Fibroblast of lung (primary cell): ENCODE results near the gene SH3YL1. TPM values are rescaled to one million over a fixed set of nuclear protein-coding genes. Genes with fewer than 3 reads are reported as not detected.

Source experiments
- DNase-seq, 2 donors: peaks; one replicate each; pipeline versions ENCODE4 v3.0.0 to v3.0.0-alpha.2; 2010; ENCODE audit warnings: low read depth in 2 of 2
- H2AFZ ChIP-seq: 2 replicates; pipeline ENCODE4 v1.5.1; 2012; ENCODE audit warnings: low read length, control low read depth, inconsistent platforms
- H3K27ac ChIP-seq: 2 replicates; pipeline ENCODE4 v1.5.1; 2011; ENCODE audit warnings: low read length, control low read depth; ENCODE audit not compliant: insufficient read depth
- H3K27me3 ChIP-seq: 2 replicates; pipeline ENCODE4 v1.5.1; 2011; ENCODE audit warnings: mild to moderate bottlenecking, low read length; ENCODE audit not compliant: control insufficient read depth, insufficient read depth
- H3K36me3 ChIP-seq: 2 replicates; pipeline ENCODE4 v1.5.1; 2011; ENCODE audit warnings: low read length; ENCODE audit not compliant: control insufficient read depth, insufficient read depth
- H3K4me1 ChIP-seq: 2 replicates; pipeline ENCODE4 v1.5.1; 2011; ENCODE audit warnings: low read length; ENCODE audit not compliant: control insufficient read depth, insufficient read depth; ENCODE audit errors: extremely low read depth
- H3K4me2 ChIP-seq: 2 replicates; pipeline ENCODE4 v1.5.1; 2011; ENCODE audit warnings: low read length, control low read depth; ENCODE audit not compliant: insufficient read depth; ENCODE audit errors: extremely low read depth
- H3K4me3 ChIP-seq, 4 experiments: fragments of 200-600 bp in 1 of 4; sonication (generic) in 1 of 4; replicated peaks in 1 of 4; 2 replicates each; pipeline ENCODE4 v1.5.1; 2011 to 2016; ENCODE audit warnings: low read length in 4 of 4, low read depth in 3 of 4, mild to moderate bottlenecking in 3 of 4, control low read depth in 2 of 4, inconsistent platforms in 1 of 4, mixed read lengths in 1 of 4; ENCODE audit not compliant: insufficient read depth in 1 of 4; ENCODE audit errors: control extremely low read depth in 1 of 4
- H3K79me2 ChIP-seq: 2 replicates; pipeline ENCODE4 v1.5.1; 2012; ENCODE audit warnings: mild to moderate bottlenecking, low read length, inconsistent platforms; ENCODE audit not compliant: control insufficient read depth, insufficient read depth
- H3K9ac ChIP-seq: 2 replicates; pipeline ENCODE4 v1.5.1; 2011; ENCODE audit warnings: mild to moderate bottlenecking, low read length, control low read depth; ENCODE audit not compliant: insufficient read depth
- H3K9me3 ChIP-seq: 2 replicates; pipeline ENCODE4 v1.5.1; 2012; ENCODE audit warnings: low read depth, low read length; ENCODE audit not compliant: control insufficient read depth, insufficient read depth
- H4K20me1 ChIP-seq: 2 replicates; pipeline ENCODE4 v1.5.1; 2011; ENCODE audit warnings: low read length; ENCODE audit not compliant: control insufficient read depth, insufficient read depth; ENCODE audit errors: extremely low read depth
- CTCF ChIP-seq, 2 donors: IDR thresholded peaks in 1 of 2; conservative IDR thresholded peaks in 1 of 2; 1 replicate in 1 of 2; 2 replicates in 1 of 2; pipeline ENCODE4 v1.5.1; 2011 to 2012; ENCODE audit warnings: low read length in 2 of 2, control low read depth in 1 of 2, inconsistent platforms in 1 of 2, low read depth in 1 of 2, mild to moderate bottlenecking in 1 of 2
- EZH2 ChIP-seq: IDR thresholded peaks from 2 replicates; pipeline ENCODE4 v1.5.1; 2012; ENCODE audit warnings: low read length, control low read depth, mild to moderate bottlenecking; ENCODE audit errors: missing control alignments
- polyA plus RNA-seq, 2 donors: library from polyadenylated mRNA; depleted of rRNA in 1 of 2; stranded (reverse) in 1 of 2; unstranded in 1 of 2; fragments of >200 nt; gene quantifications; 2 replicates each; pipeline ENCODE4 v1.2.1, GENCODE V29; 2011 to 2012; ENCODE audit warnings: missing spikeins in 1 of 2
- total RNA-seq: library from RNA; depleted of rRNA; stranded (reverse); fragments of >200 nt; gene quantifications from 2 replicates; pipeline ENCODE4 v1.2.1, GENCODE V29; 2014

Gene SH3YL1
- total and polyA plus RNA-seq, 2 donors (not counting 1 experiment from before 2014, with no cell fraction given) = 36.5 to 37.9 TPM

GRCh38 chr2:231521-232185 is 32.2 kb downstream of the SH3YL1 start:
- Histone ChIP-seq H3K79me2 (no peaks in the 10 kb centered on the region), H3K9me3 (no peaks in the 10 kb centered on the region), H3K27ac (no peak overlapping the region), H3K9ac (no peak overlapping the region), H3K27me3 (no peaks in the 10 kb centered on the region), H2AFZ (no peak overlapping the region), H3K4me2 (no peak overlapping the region), H3K36me3 (peaks cover 2% of the 10 kb centered on the region), H4K20me1 (no peaks in the 10 kb centered on the region), H3K4me3 (no peak overlapping the region), H3K4me1 (no peaks in the 10 kb centered on the region)
- no peak for TF ChIP-seq CTCF (conservative IDR thresholded peaks at IDR 0.05 in 1 of 2, IDR thresholded peaks at IDR 0.05 in 1 of 2; ENCODE audit: low read depth in 1 of 2, low read length in 2 of 2)
- TF ChIP-seq EZH2 = no peak
- DNase-seq = no peak

DNA sequence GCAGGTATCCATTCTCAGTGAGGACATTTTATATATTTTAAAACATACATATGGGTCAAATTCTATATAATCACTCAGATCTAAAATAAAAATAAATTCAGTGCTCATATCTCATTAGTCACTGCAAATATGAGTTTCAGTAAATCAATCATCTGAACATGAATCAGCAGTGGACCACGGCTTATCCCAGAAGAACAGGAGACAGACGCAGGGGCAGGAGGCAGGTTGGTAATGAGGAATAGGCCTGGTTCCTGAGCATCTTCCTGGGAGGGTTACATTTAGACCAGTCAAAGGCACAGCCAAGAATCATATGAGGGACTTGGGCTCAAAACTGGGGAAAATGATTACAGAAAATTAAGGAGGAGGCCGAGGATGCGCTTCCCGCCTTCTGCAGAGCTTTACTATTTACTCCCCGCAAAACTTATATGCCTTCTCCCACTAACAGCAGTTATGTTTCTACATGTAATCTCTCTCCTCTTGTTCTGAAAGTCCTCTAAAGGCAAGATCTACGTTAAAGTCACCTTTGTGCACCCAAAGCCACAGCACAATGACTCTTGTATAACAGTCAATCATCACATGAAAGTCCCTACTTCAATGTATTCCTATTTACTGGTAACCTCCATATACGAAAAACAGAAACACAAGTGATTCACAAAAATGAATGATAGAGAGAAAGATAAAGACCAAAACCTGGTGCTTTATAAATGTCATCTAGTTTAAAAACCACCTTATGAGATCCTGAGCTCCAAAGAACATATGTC is 35.1 kb downstream of the SH3YL1 start:
- no peaks in the 10 kb centered on the region for H3K27me3 ChIP-seq
- no peak overlapping the region for H3K9ac ChIP-seq
- no peak overlapping the region for H3K27ac ChIP-seq
- no peaks in the 10 kb centered on the region for H3K9me3 ChIP-seq
- H3K4me3 ChIP-seq = no peak overlapping the region
- H3K36me3 ChIP-seq = peaks cover 2% of the 10 kb centered on the region
- no peak overlapping the region for H2AFZ ChIP-seq
- no peak overlapping the region for H3K4me2 ChIP-seq
- H3K79me2 ChIP-seq = no peaks in the 10 kb centered on the region
- H4K20me1 ChIP-seq = no peaks in the 10 kb centered on the region
- TF ChIP-seq CTCF (conservative IDR thresholded peaks at IDR 0.05 in 1 of 2, IDR thresholded peaks at IDR 0.05 in 1 of 2; ENCODE audit: low read depth in 1 of 2, low read length in 2 of 2) (no peak), EZH2 (no peak)
- no peak for DNase-seq
- no peaks in the 10 kb centered on the region for H3K4me1 ChIP-seq

- H3K4me1 ChIP-seq = no peaks in the 10 kb centered on the region
- no peak overlapping the region for H2AFZ ChIP-seq
- H3K27me3 ChIP-seq = no peaks in the 10 kb centered on the region
- peaks cover 2% of the 10 kb centered on the region for H3K36me3 ChIP-seq
- no peak overlapping the region for H3K27ac ChIP-seq
- DNase-seq = no peak
- H3K4me3 ChIP-seq = no peak overlapping the region
- no peaks in the 10 kb centered on the region for H4K20me1 ChIP-seq
- TF ChIP-seq EZH2 (no peak), CTCF (conservative IDR thresholded peaks at IDR 0.05 in 1 of 2, IDR thresholded peaks at IDR 0.05 in 1 of 2; ENCODE audit: low read depth in 1 of 2, low read length in 2 of 2) (no peak)
- no peaks in the 10 kb centered on the region for H3K9me3 ChIP-seq
- H3K79me2 ChIP-seq = no peaks in the 10 kb centered on the region
- no peak overlapping the region for H3K9ac ChIP-seq
- H3K4me2 ChIP-seq = no peak overlapping the region
These were observed 35.7 kb downstream of the SH3YL1 start for GRCh38 chr2:228115-228514.
